HG03039 (cell line): ENCODE measurements around the gene PIK3R2.
A peak's percentile ranks its signal among the peaks of the same experiment; 100 is the strongest.
"Not testable (repeated sequence)": the region's sequence is repeated elsewhere in the genome, so short reads cannot be mapped to it uniquely, and the experiment has no call there.

Source experiments
- ATAC-seq: cut with Tn5 transposase; IDR thresholded peaks from one replicate; pipeline ENCODE4 v1.9.1; 2021; ENCODE audit warnings: mild to moderate bottlenecking, moderate library complexity; ENCODE audit not compliant: unreplicated experiment

Gene PIK3R2

GRCh38 chr19:18198374-18198773, 45.4 kb downstream of the PIK3R2 start:
- ATAC-seq, result no peak

DNA sequence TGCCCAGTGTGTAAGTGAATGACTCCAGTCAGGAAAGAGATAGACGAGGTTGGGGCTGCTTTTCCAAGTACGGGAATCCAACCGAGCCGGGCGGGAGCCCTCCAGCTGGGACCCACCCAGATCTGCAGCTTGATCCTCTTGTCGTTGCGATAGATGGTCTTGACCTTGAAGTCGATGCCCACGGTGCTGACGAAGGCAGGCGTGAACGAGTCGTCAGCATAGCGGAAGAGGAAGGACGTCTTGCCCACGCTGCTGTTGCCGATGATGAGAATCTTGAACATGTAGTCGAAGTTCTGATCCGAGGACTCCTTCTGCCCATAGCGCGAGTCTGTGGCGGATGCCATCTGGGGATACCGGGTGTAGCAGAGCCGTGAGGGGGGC, 49.4 kb downstream of the PIK3R2 start:
- ATAC-seq, result no peak

- no peak for ATAC-seq
Observed at GRCh38 chr19:18202778-18203407, 49.9 kb downstream of the PIK3R2 start.

GRCh38 chr19:18203408-18203862, 50.5 kb downstream of the PIK3R2 start:
- ATAC-seq, result no peak

- peak; percentile 91 for ATAC-seq
Observed at GRCh38 chr19:18203863-18204393, 51.0 kb downstream of the PIK3R2 start, which contains the start of gene RAB3A. RAB3A (minus strand) TSS chr19:18204042; CDS start chr19:18202740, 1,302 bp downstream.

DNA sequence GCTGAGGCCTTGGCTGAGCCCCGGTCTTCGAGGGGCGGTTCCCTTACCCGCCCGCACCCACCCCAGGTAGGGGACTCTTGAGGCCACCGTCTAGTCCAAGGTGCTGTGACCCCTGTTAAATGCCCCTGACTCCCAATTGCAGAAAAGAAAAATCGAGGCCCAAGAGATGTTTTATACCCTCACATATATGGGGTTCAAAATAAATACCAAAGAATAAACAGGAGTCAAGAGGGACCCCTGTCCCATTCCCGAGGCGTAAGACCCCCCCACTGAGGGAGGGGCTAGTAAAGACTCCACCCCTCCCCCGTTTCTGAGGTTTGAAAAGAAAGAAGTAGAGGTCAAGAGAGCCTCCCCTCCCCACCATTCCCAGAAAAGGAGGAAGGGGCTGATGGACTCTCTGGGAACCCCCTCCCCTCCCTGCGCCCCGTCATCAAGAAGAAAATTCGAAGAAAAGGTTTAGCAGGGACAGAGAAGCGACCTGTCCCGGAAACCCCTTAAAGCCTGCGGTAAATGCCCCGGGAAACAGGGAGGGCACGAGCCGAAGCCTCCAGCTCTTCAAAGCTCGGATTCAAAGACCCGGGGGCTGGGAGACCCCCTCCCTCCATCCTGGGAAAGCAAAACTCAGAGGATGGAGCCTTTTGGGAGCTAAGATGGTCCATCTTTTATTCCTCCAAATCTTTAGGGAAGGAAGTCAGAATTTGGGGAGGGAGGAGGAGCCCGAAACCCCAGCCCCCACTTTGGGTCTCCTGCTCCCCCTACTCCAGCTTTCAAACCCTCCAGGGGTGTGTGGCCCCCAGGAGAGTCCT, 51.6 kb downstream of the PIK3R2 start:
- peak; percentile 13 for ATAC-seq

DNA sequence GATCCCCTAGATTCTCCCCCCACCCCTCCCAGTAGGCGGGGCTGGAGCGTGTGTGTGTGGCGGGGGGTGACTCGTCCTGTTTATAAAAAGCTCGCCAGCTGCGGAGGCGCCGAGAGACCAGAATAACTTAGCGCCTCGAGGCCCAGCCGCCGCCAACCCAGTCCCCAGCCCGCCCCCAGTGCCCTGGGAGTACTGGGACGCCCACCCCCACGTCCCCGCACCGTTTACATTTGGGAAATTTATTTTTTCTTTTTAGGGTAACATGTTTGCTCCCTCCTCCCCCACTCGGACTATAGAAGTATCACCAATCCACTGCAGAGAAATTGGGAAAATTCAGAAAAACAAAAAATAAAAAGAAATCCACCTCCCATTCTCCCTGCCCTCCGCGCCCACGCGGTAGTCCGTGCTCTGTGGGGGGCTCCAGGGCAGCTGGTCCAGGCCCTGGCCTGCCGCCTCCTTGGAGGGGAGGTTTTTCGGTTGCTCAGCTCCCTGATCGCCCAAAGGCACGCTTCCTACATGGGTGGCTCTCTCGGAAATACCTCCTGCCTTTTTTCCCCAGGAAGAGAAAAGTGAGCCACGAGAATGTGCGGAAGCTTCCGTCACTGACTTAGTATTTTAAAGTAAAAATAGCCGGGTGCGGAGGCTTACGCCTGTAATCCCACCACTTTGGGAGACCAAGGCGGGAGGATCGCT, 52.4 kb downstream of the PIK3R2 start:
- ATAC-seq, result no peak

- no peak for ATAC-seq
Observed at GRCh38 chr19:18206018-18206417, 53.1 kb downstream of the PIK3R2 start.

DNA sequence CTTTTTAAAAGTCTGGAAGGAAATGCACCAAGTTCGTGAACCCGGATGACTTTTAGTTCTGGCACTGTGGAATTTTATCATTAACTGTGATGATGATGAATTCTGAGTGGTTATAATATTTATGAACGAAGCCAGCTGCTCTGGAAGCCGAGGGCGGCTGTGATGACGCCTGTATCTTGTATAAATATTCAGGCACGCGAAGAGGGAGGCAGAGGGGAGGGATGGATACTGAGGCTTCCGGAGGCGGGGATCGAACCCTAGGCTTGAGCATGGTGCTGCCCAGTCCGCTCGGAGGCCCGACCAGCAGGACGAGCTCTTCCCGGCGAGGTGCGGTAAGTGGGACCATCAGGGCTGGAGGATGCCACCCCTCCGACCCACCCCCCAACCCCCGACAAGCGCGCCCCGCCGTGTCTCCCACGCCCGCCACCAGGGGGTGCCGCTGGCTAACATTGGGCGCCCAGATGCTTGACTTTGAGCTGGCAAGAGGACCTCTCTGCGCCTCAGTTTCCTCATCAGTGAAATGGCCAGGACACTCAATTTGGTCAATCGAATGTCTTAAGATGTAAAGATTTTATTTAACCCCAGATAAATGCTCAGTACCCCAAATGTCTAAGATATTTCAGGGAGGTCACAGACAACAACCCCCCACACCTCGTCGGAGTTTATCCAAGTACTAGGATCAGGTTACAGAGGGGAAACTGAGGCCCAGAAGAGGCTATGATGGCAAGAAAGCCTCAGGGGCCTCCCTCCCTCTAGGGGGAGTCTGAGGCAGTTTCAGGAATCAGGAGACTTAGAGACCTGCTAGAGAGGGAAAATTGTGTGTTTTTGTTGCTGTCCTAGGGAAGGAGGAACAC, 55.4 kb downstream of the PIK3R2 start:
- ATAC-seq, result no peak

GRCh38 chr19:18209912-18210311, 56.9 kb downstream of the PIK3R2 start:
- ATAC-seq, result not testable (repeated sequence)

DNA sequence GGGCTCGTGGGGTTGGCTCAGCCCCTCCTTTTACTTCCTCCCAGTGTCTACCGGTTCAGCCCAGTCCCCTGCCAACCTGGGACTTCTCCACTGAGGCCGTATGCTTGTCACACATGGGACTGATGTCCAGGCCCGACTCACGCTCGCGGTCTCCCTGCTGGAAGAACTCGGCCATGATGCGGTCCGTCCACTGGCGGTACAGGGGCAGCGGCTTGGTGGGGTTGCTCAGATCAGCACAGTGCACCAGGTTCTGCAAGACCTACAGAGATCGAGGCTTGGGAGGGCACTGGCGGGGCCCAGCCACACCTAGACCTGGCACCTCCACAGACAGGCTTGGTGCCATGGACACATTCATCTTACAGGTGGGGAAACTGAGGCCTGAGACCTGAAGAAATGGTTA, 58.7 kb downstream of the PIK3R2 start:
- ATAC-seq, result no peak

- no peak for ATAC-seq
Observed at GRCh38 chr19:18214779-18215433, 61.9 kb downstream of the PIK3R2 start.

GRCh38 chr19:18216789-18217188, 63.8 kb downstream of the PIK3R2 start:
- no peak for ATAC-seq

- no peak for ATAC-seq
Observed at GRCh38 chr19:18218159-18218558, 65.2 kb downstream of the PIK3R2 start.

- ATAC-seq, result no peak
Observed at GRCh38 chr19:18218600-18218999, 65.6 kb downstream of the PIK3R2 start.
